SK-N-SH treated with all-trans-retinoic acid at 6 μM for 48 hours (cell line): Measurements from ENCODE around the gene RPS19.

Experiments used
- ISL1 ChIP-seq: fragments of 250-450 bp; sonication (Bioruptor Pico); IDR thresholded peaks from 2 replicates; pipeline ENCODE4 v2.1.2; 2022; ENCODE audit warnings: mild to moderate bottlenecking, moderate library complexity
- PATZ1 ChIP-seq: fragments of 250-450 bp; sonication (Bioruptor Pico); IDR thresholded peaks from 2 replicates; pipeline ENCODE4 v1.8.0; 2020; ENCODE audit warnings: mild to moderate bottlenecking, moderate library complexity, borderline replicate concordance
- ZFP3 ChIP-seq: fragments of 250-450 bp; sonication (Bioruptor Pico); IDR thresholded peaks from 2 replicates; pipeline ENCODE4 v1.5.0; 2020; ENCODE audit warnings: mild to moderate bottlenecking, moderate library complexity

- TF ChIP-seq ISL1 (CRISPR knock-in tag): no peak
- no peak for TF ChIP-seq PATZ1
- TF ChIP-seq ZFP3: no peak
Observed at GRCh38 chr19:41890936-41891335, 30.9 kb downstream of the RPS19 start.
